Measurements from ENCODE around the gene DESI1.
"Not testable (repeated sequence)": the region's sequence is repeated elsewhere in the genome, so short reads cannot be mapped to it uniquely, and the experiment has no call there.

The DESI1 gene

DNA sequence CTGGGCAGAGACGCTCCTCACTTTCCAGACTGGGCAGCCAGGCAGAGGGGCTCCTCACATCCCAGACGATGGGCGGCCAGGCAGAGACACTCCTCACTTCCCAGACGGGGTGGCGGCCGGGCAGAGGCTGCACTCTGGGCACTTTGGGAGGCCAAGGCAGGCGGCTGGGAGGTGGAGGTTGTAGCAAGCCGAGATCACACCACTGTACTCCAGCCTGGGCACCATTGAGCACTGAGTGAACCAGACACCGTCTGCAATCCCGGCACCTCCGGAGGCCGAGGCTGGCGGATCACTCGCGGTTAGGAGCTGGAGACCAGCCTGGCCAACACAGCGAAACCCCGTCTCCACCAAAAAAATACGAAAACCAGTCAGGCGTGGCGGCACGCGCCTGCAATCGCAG, 10.8 kb upstream of the DESI1 start:
- not testable (repeated sequence) for DNase-seq

DNA sequence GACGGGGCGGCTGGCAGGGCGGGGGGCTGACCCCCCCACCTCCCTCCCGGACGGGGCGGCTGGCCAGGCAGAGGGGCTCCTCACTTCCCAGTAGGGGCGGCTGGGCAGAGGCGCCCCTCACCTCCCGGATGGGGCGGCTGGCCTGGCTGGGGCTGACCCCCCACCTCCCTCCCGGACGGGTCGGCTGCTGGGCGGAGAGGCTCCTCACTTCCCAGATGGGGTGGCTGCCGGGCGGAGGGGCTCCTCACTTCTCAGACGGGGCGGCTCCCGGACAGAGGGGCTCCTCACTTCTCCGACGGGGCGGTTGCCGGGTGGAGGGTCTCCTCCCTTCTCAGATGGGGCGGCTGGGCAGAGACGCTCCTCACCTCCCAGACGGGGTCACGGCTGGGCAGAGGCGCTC, 10.3 kb upstream of the DESI1 start:
- DNase-seq = not testable (repeated sequence)

DNA sequence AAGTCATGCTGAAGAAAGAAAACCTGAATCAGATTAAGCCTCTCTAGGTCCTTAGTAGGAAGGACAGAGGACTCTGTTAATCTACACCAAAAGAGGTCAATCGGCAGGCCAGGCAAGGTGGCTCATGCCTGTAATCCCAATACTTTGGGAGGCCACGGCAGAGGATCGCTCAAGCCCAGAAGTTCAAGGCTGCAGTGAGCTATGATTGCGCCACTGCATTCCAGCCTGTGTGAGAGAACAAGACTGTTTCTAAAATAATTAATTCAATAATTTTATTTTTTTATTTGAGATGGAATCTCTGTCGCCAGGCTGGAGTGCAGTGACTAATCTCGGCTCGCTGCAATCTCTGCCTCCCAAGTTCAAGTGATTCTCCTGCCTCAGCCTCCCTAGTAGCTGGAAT, 4.7 kb upstream of the DESI1 start:
- DNase-seq = no peak

DNA sequence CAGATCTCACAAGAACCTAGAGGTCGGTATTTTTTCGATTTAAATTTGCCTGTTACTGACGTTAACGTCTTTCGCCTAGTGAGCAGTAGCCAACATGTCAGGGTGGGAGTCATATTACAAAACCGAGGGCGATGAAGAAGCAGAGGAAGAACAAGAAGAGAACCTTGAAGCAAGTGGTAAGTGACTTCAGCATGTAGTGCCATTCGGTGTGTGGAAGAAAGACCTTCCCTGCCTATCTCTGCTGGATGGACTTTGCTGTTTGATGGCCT, 1.0 kb upstream of the DESI1 start:
- no peak for DNase-seq

DNA sequence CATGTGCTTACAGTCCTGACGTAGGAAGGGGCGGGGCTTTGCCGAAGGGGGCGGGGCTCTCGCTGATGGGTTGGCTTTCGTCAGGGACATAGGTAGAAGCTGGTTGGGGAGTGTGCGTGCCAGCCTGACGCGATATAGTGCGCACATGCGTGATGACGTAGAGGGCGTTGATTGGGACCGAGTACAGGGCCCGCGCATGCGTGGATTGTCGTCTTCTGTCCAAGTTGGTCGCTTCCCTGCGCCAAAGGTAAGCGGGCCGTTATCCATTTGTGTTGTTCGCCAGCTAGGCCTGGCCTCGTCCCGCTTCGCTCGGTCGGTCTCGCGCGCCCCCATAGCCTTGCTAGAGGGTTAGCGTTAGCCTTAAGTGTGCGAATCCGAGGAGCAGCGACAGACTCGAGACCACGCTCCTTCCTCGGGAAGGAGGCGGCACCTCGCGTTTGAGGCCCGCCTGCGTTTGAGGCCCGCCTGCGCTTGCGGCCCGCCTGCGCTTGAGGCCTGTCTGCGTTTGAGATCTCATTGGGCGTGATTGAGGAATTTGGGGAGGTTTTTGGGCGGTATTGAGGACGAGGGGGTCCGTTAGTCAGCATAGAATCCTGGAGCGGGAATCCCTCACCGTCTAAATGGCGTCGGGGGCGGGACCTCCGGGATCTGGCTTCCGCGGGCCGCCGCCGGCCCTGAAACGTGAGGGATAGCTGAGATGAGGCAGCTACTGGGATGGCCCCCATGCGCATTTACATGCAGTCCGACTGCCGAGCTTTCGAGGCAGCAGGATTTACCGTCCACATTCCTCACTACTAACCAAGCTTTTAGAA, 462 bp upstream of the DESI1 start, which contains the start of gene XRCC6:
Gene XRCC6, plus strand, starts transcription at position 197 of the 812 bp plus-strand sequence. CDS start 710 bp downstream, outside the sequence.
- DNase-seq = peak; percentile 100

DNA sequence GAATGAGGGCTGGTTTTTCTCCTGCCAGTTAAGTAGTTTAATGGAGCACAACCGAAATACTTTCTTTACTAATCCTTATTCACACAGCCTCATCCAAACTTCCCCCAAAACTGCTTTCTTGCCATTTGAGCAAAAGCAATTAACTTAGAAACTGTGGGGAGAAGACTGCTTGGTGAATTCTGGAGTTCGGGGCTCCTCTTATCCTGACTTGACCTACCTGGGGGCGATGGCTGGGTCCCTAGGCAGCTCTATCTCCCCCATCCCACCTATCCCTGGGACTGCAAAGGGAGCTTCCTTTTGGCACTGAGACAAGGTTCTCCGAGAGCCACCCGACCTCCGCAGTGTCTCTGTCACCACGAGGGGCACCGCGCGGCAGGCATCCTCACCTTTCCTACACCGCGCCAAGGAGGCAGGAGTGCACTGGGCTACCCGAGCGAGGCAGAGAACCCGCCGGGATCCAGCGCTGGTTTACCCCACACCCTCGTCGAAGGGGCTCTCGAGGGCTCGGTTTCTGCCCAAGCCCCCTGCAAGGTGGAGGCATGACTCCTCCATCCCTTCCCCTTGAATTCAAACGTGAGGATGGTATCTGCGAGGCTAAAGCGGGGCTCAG, 759 bp downstream of the DESI1 start:
- DNase-seq = peak; percentile 58

DNA sequence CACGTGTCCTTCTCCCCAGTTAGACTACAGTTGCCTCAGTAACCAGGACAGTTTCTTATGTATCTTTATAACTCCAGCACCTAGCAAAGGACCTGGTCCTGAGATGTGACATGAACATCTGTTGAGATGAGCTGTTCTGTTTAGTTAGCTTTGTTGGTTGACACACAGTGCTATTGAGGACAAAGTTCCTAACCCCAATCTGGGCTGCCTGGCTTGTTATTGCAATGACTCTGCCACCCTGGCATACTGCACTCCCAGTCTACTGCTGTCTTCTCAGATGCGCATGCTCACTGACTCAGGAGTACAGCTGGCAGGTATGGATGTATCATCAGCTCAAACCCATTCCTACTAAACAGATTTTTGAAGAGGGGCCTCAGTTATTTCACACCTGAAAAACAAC, 7.4 kb downstream of the DESI1 start:
- no peak for DNase-seq

DNA sequence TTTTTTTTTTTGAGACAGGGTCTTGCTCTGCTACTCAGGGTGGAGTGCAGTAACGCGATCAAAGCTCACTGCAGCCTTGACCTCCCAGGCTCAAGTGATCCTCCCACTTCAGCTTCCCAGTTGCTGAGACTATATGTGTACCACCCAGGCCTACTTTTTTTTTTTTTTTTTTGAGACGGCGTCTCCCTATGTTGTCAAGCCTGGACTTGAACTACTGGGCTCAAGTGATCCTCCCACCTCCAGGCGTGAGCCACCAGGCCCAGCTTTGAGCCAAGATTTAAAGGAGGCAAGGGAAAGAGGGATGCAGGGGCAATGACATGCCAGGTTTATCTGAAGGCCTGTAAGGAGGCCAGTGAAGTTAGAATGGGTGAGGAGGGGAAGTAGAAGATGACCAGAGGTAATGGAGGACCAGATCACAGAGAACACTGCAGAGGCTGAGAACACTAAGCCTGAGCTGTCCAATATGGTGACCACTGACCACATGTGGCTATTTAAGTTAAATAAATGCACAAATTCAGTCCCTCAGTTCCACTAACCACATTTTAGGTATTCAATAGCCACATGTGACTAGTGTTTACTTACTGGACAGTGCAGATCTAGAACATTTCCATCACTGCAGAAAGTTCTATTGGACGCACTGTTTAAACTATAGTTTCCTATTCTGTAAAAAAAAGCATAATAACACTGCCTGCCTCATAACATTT, 8.1 kb downstream of the DESI1 start:
- DNase-seq = no peak

DNA sequence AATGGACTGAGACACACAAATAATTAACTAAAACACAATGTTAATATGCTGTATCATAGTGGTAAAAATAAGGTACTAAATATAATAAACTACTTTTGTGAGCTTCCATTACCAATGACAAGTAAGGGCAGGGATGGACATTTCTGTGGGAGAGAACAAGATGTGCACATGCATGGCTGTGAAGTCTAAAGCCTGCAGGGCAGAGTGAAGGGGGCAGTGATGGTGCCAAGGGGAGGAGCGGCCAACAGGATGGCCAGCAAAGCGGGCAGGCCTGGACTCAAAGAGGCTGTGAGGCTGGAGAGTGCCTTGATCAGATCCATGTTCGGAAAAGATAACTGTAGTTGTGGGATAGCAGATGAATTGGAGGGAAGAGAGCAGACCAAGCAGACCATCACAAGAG, 12.5 kb downstream of the DESI1 start:
- DNase-seq = no peak

DNA sequence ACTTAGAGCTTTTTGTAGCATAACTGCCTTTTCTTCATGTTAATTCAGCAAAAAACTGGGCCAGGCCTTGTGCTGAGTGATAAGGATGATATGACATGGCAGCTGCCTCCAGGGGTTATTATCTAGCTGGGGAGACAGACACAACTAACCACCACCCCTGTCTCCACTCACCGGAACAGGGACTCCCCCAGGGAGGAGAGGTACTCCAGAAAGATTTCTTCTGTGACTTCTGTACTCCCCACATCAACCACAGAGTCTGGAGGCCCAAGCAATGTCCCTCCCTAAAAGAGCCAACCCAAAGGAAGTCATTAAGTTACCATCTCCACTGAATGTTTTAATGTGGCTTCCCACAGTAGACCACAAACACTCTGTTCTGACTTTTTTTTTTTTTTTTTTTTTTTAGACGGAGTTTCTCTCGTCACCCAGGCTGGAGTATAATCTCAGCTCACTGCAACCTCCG, 16.9 kb downstream of the DESI1 start:
- peak; percentile 91 for DNase-seq

DNA sequence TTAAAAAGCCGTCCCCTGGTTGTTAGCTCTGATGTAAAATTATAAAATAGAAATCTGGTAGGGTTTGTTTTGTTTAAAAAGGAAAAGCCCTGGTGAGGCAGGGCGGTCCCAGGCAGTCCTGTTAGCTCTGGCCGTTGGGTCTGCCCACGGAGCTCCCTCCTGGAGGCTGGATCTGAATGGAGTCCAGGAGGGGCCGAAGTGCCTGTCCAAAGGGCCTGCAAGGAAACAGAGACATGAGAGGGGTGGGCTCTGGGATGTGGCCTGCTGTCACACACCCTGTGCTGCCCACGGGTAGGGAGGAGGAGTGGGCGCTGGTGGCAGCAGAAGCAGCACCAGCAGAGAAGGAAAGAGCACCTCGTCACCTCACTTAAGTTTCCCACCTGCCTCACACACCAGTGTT, 19.9 kb downstream of the DESI1 start:
- DNase-seq = no peak

DNA sequence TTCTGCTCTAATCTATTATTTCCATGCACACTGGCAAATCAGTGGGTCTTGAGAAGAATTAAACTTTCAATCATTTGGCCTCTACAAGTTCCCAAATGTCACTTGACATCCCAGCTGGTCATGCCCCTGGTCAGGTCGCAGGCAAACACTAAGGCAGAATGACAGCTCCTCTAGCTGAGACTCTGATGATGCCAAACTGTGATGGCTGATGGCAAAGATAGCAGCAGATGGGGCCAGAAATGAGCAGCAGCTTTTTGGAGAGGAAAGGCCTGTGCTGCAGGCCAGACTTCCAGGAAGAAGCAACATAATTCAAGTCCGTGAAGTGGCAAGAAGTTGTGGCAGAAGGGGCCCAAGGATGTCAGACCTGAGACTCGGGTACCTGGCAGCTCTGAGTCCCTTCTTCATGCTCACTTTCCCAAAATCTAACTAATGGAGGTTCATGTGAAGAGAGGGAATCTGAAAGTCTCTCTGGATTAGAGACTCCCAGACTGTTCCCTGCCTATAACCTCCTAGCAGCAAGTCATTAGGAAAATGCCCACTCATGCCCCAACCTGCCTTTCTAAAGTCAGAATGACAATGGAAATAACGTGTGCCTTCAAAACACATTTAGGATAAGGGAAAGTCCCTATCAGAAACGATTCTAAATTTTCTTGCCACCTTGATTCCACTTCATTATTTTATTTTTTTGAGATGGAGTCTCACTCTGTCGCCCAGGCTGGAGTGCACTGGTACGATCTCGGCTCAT, 21.8 kb downstream of the DESI1 start:
- no peak for DNase-seq

DNA sequence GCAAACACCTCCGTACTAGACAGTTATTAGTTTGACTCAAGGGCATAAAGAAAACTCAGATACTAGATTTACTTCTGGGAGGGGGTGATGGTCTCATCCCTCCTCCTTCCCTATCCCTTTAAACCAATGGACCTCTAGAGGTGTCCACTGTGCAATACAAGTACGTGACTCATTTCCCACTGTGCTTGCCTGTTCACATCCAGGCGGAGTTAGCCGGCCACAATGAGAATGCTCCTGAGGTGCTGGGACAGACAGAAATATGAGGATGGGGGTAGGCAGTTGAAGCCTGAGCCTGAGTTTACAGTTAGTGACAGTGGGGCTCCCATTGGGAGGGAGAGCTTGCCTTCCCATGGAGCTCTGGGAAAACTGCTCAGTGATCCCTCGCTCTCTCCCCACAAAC, 22.8 kb downstream of the DESI1 start:
- DNase-seq = no peak

DNA sequence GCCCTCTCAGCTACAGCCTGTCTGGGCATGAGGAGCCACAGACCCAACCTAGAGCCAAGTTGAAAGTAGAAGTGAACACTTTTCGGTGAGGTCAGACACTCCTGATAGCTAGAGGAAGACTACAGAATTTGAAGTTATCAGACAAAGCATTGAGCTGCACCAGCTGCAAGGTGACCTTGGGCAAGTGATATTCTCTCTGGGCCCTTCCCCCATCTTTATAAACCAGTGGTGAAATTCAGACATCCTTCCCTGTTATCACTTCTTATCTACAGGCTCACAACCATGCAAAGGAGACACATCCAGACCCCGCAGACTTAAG, 23.2 kb downstream of the DESI1 start:
- DNase-seq = no peak

DNA sequence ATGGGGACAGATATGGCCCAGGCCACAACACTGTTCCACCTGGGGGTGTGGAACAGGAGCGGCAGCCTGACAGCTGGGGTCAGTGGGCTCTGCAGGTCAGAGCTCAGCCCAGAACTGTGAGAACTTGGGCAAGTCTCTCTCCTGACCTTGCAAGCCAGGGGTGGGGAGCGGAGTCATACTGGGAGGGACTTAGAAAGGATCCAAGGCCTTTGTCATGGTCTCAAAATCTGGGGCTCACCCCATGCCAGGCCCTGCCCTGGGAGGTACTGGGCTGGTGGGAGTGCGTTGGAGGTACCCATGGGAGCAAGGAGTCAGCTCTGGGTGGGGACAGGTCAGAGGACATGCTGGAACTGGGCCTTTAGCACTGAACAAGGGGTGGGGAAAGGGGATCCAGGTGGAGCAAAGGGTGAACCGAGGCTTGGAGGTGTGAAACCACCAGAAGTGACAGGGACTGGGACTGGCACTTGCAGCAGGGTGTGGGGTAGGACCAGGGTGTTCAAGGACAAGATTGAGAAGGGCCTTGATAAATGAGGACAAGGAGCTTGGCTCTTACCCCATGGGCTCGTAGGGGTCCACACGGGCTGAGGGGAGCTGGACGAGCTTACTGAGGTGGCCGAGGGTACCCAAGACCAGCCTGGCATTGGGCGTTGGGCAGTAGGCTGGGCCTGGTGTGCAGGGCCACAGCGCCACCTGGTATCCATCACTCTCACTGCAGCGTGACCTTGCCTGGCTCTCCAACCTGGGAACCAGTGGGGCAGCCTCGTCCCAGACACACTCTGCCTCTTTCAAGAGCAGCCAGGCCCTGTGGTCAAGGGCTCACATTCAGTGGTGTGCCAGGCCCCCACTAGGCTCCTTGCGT, 23.8 kb downstream of the DESI1 start:
- peak; percentile 45 for DNase-seq

DNA sequence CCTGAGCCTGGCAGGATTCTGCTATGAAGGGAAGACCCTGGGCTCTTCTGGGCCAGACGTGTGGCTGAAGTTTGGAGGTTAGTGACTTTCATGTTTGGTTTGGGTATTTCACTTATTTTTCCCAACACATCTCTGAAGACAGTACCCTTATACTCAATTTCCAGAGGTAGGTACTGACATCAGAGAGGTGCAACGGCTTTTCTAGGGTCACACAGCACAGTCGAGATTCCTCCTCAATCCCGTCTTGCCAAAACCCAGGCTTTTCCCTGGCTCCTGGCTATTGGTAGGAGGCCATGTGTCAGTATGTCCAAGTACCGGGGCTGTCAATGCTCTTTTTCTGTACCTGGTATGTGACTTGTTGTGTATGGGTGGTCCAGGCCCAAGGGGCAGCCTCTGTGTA, 25.1 kb downstream of the DESI1 start:
- no peak for DNase-seq

DNA sequence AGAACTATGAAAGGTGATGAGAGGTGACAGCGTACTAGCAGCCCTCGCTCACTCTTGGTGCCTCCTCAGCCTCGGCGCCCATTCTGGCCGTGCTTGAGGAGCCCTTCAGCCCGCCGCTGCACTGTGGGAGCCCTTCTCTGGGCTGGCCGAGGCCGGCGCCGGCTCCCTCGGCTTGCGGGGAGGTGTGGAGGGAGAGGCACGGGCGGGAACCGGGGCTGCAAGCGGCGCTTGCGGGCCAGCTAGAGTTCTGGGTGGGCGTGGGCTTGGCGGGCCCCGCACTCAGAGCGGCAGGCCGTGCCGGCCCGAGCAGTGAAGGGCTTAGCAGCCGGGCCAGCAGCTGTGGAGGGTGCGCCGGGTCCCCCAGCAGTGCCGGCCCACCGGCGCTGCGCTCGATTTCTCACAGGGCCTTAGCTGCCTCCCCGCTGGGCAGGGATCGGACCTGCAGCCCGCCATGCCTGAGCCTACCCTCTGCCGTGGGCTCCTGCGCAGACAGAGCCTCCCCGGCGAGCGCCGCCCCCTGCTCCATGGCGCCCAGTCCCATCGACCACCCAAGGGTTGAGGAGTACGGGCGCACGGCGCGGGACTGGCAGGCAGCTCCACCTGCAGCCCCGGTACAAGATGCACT, 27.4 kb downstream of the DESI1 start:
- not testable (repeated sequence) for DNase-seq

DNA sequence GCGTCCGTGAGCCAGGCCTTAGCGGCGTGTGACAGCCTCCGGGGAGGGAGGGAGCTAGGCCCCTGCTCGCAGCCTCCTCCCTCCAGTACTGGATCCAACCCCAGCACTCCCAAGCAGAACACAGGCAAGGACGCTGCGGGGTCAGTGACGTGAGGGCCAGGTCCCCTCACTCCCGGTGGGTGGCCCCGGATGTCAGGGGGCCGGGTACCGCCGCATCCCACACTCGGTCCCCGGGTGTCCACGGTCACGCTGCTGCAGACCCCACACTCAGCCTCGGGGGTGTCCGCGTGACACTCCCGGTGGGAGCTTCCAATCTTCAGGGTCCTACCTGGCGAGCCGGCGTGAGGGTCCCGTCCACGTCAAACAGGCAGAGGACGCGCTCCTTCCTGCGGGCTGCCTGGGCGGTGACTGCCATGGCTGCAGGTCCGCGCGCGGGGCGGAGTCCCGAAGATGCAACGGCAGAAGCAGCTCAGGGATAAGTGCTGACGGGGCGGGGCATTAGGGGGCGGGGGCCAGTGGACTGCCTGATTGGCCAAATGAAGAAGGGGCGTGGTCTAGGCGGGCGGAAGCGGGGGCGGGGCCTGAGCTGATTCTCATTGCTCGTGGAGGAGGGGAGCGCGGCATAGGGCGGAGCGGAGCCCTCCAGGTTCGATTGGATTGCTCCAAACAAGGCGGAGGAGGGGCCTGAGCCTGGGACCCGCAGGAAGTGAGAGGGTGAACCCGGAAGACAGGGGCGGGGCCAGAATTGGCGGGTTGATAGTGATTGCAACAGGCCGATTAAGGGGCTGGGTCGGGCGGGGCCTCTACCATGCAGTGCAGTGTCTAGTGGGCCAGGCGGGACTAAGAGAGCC, 31.2 kb downstream of the DESI1 start, which contains the start of gene PMM1:
Gene PMM1, minus strand, starts transcription at position 450 of the 851 bp plus-strand sequence. Its CDS starts 35 bp downstream, at position 415.
- DNase-seq = peak; percentile 100

DNA sequence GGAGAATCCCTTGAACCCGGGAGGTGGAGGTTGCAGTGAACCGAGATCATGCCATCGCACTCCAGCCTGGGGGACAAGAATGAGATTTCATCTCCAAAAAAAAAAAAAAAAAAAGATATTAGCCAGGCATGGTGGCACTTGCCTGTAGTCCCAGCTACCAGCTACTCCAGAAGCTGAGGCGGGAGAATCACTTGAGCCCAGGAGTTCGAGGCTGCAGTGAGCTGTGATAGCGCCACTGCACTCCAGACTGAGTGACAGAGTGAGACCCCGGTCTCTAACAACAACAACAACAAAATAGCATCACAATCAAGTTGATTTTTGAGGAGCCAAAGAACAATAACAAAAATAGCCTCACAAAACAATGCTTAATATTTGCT, 33.5 kb downstream of the DESI1 start:
- DNase-seq = no peak

DNA sequence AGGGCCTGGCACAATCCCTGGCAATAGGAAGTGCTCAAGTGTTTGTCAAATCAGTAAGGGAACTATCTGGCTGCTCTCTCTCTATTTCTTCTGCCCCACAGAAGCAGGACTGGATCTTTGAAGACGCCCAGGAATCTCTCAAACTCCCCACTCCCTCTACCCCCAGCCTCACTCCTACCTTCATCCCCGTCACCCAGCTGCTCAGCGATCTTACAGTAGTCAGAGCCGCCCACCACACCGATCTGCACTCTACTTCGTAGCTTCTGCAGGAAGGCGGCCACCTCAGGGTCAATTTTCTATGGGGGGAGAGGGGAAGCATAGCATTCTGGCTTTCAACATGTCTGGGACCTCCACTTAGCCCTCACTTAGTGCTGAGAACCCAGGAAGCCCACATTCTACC, 34.9 kb downstream of the DESI1 start:
- no peak for DNase-seq

DNA sequence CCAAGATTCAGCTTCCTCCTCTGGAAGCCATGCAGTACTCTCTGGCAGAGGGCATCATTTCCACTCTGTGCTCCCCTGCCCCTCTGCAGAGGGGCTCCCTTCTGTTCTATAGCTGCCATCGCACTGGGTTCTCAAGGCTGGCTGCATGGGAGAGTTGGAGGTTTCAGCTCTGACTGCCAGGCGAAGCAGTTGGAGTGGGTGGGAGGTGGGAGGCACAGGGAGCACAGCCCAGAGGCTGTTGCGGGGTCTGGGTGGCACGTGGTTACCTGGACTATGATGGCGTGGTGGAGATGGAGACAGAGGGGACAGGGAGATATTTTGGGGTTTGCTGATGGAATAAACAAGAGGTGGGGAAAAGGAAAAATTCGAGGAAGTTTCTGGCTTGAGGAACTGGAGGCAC, 36.0 kb downstream of the DESI1 start:
- DNase-seq = no peak

Data from activated CD4-positive, alpha-beta T cell treated with anti-CD3 and anti-CD28 coated beads, Interleukin-10, Interleukin-2, amounts not matched to agents 100 ng/mL and 50 ng/mL, durations not matched to agents 16 hours and 8 hours (primary cell).